Measurements from ENCODE around the gene G6PD.

Gene G6PD

GRCh38 chrX:154525606-154526490 is 20.8 kb downstream of the G6PD start:
- no peak overlapping the region for H3K4me3 ChIP-seq (ENCODE audit: control insufficient read depth, low read depth, low read length)
- TF ChIP-seq, protein P1, sequence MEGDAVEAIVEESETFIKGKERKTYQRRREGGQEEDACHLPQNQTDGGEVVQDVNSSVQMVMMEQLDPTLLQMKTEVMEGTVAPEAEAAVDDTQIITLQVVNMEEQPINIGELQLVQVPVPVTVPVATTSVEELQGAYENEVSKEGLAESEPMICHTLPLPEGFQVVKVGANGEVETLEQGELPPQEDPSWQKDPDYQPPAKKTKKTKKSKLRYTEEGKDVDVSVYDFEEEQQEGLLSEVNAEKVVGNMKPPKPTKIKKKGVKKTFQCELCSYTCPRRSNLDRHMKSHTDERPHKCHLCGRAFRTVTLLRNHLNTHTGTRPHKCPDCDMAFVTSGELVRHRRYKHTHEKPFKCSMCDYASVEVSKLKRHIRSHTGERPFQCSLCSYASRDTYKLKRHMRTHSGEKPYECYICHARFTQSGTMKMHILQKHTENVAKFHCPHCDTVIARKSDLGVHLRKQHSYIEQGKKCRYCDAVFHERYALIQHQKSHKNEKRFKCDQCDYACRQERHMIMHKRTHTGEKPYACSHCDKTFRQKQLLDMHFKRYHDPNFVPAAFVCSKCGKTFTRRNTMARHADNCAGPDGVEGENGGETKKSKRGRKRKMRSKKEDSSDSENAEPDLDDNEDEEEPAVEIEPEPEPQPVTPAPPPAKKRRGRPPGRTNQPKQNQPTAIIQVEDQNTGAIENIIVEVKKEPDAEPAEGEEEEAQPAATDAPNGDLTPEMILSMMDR (IDR thresholded peaks at IDR 0.05; ENCODE audit: control insufficient read depth, insufficient read depth, low read depth, low read length, missing control alignments) = no peak
- DNase-seq (ENCODE audit: low read depth) = no peak

DNA sequence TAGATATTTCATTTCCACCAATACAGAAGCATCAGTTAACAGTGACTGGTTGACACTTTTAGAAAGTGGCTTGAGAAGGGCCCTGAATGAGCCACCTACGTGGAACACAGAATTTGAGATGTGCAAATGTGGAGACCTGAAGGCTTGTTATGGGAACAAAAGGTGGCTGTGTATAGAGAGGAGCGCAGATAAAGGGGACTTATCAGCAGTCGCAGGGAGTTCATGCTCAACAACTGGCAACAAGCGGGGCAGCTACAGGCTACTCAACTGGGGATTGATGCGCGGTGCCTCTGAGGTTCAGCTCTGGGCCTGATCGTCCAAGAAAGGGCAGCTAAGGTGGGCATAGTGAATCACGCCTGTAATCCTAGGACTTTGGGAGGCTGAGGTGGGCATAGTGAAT is 27.3 kb downstream of the G6PD start:
- no peak for DNase-seq (ENCODE audit: low read depth)
- no peak overlapping the region for H3K4me3 ChIP-seq (ENCODE audit: control insufficient read depth, low read depth, low read length)
- TF ChIP-seq, protein P1 (IDR thresholded peaks at IDR 0.05; ENCODE audit: control insufficient read depth, insufficient read depth, low read depth, low read length, missing control alignments) = no peak

DNA sequence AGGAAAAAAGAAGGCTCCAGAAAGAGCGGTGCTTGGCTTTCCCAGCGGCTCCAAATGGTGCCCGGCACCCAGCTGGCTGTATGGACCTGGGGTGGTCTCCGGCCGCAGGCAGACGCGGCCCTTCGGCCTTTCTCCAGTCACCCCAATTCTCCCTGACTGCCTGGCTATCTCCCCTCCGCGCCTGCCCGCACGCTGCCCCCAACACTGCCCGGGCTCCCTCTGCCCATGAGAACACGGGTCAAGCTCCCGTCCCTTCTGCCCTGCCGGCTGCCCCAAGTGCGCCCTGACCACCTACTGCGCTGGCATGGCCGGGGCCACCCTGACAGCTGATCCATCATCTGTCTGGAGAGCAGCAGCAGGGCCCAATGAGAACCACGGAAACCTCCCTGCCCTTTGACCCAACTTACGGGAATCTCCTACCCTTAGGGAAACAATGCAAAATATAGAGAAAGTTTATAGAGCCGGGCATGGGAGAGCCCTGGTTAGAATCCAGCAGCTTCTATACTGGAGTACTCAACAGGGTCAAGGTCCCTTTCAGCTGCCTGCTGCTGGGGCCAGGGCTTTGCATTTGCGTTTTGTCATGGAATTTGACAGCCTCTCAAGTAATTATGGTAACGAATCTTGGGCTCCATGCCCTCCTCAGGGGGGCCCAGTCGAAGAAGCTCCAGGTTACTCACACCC is 29.4 kb downstream of the G6PD start:
- no peak for DNase-seq (ENCODE audit: low read depth)
- peak overlapping the region; percentile 33 for H3K4me3 ChIP-seq (ENCODE audit: control insufficient read depth, low read depth, low read length)
- TF ChIP-seq, protein P1 (IDR thresholded peaks at IDR 0.05; ENCODE audit: control insufficient read depth, insufficient read depth, low read depth, low read length, missing control alignments) = no peak

DNA sequence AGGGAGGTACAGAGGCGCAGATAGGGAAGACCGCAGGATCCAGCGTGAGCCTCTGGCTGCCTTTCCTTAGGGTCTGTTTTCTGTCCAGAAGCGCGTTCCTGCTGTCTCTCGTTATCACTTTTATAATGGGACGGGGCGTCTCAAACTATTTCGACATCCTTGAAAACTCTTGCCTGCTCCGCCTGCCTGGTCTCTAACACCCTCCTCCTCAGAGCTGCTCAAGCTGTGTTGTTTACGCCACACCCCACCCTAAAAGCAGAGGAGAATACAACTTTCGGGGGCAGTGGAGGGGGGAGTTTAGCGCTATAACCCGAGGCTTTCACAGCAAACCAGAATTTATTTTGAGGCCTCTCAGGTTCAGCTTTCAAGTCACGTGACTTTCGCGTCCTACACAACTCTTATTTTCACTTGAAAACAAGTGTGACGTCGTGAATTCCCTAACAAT is 30.0 kb downstream of the G6PD start:
- TF ChIP-seq, protein P1 (IDR thresholded peaks at IDR 0.05; ENCODE audit: control insufficient read depth, insufficient read depth, low read depth, low read length, missing control alignments) = no peak
- no peak for DNase-seq (ENCODE audit: low read depth)

GRCh38 chrX:154515966-154516655 is 30.5 kb downstream of the G6PD start, which contains the start of gene FAM3A:
TSS of gene FAM3A (minus strand) at chrX:154516232. CDS start at chrX:154515772, 460 bp downstream.
- peak within 1 kb of the TSS; percentile 83 for H3K4me3 ChIP-seq (ENCODE audit: control insufficient read depth, low read depth, low read length)
- peak; percentile 35 for DNase-seq (ENCODE audit: low read depth)
- TF ChIP-seq, protein P1 (IDR thresholded peaks at IDR 0.05; ENCODE audit: control insufficient read depth, insufficient read depth, low read depth, low read length, missing control alignments) = no peak

More for the DNA sequence above, 30.0 kb downstream of the G6PD start:
- peak overlapping the region; percentile 33 for H3K4me3 ChIP-seq (ENCODE audit: control insufficient read depth, low read depth, low read length)
